MG63 (cell line): Measurements from ENCODE around the gene CEP68. TPM values are rescaled to one million over a fixed set of nuclear protein-coding genes. Genes with fewer than 3 reads are reported as not detected.

Source experiments
- DNase-seq: peaks from one replicate; pipeline ENCODE4 v3.0.0-alpha.2; 2020
- H3K27me3 ChIP-seq: fragments of 250-450 bp; sonication (Bioruptor Pico); 2 replicates; pipeline ENCODE4 v1.5.1; 2020; ENCODE audit warnings: mild to moderate bottlenecking, moderate library complexity
- H3K36me3 ChIP-seq: fragments of 250-450 bp; sonication (Bioruptor Pico); 2 replicates; pipeline ENCODE4 v1.5.1; 2020; ENCODE audit warnings: mild to moderate bottlenecking, moderate library complexity
- H3K4me3 ChIP-seq: fragments of 250-450 bp; sonication (Bioruptor Pico); 2 replicates; pipeline ENCODE4 v1.5.1; 2020; ENCODE audit warnings: mild to moderate bottlenecking, moderate library complexity
- H3K9me3 ChIP-seq: fragments of 250-450 bp; sonication (Bioruptor Pico); 2 replicates; pipeline ENCODE4 v1.5.1; 2020; ENCODE audit warnings: mild to moderate bottlenecking, moderate library complexity
- total RNA-seq: library from RNA; depleted of rRNA; stranded (reverse); fragments of >200 nt; shearing (Covaris generic); gene quantifications from 2 replicates; pipeline ENCODE4 v1.2.3, GENCODE V29; 2014; ENCODE audit warnings: low replicate concordance

Gene CEP68
- total RNA-seq, 1 experiment from 2014 or later: 4.9 TPM

DNA sequence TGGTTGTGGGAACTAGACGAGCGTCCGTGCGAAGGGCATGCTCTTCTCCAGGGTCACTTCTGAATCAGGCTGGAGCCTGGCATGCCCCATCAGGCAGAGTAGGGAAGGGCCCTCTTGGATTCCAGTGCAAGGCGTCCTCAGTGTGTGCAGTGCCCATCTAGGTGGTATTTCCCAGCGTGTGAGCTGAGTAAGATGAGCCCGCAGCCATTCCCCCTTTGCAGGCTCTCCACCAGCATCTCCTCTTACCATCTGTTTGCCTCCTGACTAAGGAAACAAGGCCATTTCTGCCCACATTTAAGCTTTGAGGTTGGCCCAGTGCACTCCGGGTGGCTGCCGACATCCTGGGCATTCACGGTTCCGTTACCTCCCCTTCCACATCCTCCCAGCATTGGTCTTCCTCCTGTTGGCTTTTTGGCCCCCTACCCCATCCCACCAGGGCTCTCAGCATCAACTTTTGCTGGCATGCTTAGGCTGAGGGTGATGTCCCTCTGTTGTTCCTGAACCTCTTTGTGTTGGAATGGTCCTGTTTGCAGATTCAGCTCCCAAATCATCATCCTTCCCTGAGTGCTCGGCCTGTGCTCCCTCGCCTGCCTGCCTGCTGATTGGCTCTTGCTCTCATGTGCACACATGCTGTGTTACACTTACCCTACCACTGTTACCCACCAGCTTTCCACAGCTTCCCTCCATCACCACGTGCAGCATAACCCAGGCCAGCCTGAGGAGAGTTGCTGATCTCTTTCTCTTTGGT is 11.8 kb downstream of the CEP68 start:
- Histone ChIP-seq H3K4me3 (no peak overlapping the region), H3K27me3 (no peaks in the 10 kb centered on the region), H3K36me3 (peaks cover 34% of the 10 kb centered on the region), H3K9me3 (no peaks in the 10 kb centered on the region)
- DNase-seq: no peak

DNA sequence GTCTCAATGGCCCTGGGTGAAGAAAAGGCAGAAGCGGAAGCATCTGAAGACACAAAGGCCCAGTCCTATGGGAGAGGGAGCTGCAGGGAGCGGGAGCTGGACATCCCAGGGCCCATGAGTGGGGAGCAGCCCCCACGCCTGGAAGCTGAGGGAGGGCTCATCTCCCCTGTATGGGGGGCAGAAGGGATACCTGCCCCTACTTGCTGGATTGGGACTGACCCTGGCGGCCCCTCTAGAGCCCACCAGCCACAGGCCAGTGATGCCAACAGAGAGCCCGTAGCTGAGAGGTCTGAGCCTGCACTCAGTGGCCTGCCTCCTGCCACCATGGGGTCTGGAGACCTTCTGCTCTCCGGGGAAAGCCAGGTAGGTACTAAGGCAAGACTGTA is 13.2 kb downstream of the CEP68 start:
- H3K36me3 ChIP-seq: peaks cover 44% of the 10 kb centered on the region
- H3K9me3 ChIP-seq: no peaks in the 10 kb centered on the region
- H3K4me3 ChIP-seq: no peak overlapping the region
- no peak for DNase-seq
- H3K27me3 ChIP-seq: no peaks in the 10 kb centered on the region

DNA sequence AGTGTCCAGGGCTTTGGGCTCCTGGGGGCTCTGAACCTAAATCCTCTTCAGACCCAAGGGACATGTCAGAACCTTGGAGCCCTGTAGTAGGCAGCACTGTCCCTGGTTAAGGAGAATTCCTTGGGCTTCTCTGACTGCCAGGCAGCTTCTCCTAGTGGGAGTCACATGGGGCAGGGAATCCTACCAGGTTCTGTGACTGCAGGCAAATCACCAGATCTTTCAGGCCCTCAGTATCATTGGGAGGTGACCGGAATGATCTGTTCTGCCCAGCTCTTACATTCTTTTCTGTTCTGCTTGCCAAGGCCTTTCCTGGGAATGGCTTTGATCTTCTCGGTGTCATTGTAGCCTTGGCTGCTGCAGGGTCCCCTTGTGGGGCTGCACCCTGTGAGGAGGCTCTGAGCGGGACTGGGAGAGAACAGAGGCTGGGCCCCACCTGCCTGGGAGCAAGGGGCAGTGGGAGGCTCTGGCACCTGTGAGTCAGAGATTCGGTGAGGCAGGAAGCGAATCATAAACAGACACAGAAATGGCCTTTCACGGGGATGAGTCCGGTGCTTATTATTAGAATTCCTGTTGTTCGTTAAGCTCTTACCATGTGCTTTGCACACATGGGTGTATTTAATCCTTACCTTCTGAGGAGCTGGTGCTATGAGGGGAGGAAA is 14.1 kb downstream of the CEP68 start:
- no peak overlapping the region for H3K4me3 ChIP-seq
- H3K9me3 ChIP-seq: no peaks in the 10 kb centered on the region
- peak; percentile 60 for DNase-seq
- H3K36me3 ChIP-seq: peaks cover 47% of the 10 kb centered on the region
- H3K27me3 ChIP-seq: no peaks in the 10 kb centered on the region

DNA sequence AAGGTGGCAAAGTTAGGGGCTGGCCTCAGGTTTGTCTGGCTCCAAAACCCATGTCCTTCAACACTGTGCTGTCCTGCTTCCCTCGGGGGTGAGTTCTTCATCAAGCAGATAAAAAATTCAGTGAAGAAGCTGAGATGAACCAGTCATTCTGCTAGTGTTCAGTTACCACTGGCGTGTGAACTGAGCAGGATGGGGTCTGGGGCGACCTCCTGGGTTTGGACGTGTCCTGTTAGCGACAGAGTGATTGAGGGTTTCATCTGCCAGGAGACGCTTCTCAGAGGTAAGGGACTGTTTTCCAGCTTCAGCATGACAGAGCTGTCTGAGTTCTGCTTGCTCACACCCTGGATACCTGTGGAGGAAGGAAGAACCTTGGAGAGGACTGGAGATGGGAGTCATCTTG is 14.6 kb downstream of the CEP68 start:
- DNase-seq: no peak
- Histone ChIP-seq H3K9me3 (no peaks in the 10 kb centered on the region), H3K27me3 (no peaks in the 10 kb centered on the region), H3K4me3 (no peak overlapping the region), H3K36me3 (peaks cover 47% of the 10 kb centered on the region)

- Histone ChIP-seq H3K36me3 (peaks cover 47% of the 10 kb centered on the region), H3K9me3 (no peaks in the 10 kb centered on the region), H3K27me3 (no peaks in the 10 kb centered on the region), H3K4me3 (no peak overlapping the region)
- no peak for DNase-seq
These were observed 15.4 kb downstream of the CEP68 start for GRCh38 chr2:65071499-65072180.

- H3K4me3 ChIP-seq: no peak overlapping the region
- no peaks in the 10 kb centered on the region for H3K27me3 ChIP-seq
- H3K36me3 ChIP-seq: peaks cover 51% of the 10 kb centered on the region
- no peak for DNase-seq
- no peaks in the 10 kb centered on the region for H3K9me3 ChIP-seq
These were observed 16.2 kb downstream of the CEP68 start for GRCh38 chr2:65072181-65072970.

DNA sequence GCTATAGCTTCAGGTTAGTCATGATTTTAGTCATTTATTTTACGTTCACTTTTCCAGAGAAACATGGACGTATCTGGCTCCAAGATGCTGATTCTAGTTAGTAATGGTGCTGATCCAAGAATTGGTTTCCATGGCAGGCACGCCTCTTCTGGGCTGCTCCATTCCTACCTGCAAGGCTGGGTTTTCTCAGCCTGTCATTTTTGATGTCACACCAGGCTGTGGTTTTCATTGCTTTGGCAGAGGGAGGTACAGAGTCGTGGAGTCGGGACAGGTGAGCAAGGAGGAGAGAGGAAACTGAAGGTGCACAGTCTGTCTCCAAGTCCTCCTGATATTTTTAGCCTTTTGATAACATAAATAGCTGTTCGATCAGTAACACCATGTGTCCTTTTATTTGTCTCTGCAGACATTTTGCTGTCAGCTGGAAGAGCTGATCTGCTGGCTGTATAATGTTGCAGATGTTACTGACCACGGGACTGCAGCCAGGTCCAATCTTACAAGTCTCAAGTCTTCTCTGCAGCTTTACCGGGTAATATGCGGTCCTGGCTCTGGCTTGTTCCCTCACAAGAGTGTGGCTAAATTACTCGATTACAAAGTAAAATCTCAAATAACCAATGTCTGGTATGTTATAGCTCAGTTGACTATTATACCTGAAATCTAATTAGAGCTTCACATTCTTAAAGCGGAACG is 17.8 kb downstream of the CEP68 start:
- Histone ChIP-seq H3K27me3 (no peaks in the 10 kb centered on the region), H3K36me3 (peaks cover 64% of the 10 kb centered on the region), H3K9me3 (no peaks in the 10 kb centered on the region), H3K4me3 (no peak overlapping the region)
- DNase-seq: no peak

GRCh38 chr2:65075176-65075575 is 19.0 kb downstream of the CEP68 start:
- Histone ChIP-seq H3K9me3 (no peaks in the 10 kb centered on the region), H3K36me3 (peaks cover 67% of the 10 kb centered on the region), H3K4me3 (no peak overlapping the region), H3K27me3 (no peaks in the 10 kb centered on the region)
- DNase-seq: no peak

- H3K4me3 ChIP-seq: no peak overlapping the region
- H3K27me3 ChIP-seq: no peaks in the 10 kb centered on the region
- DNase-seq: peak; percentile 20
- H3K36me3 ChIP-seq: peaks cover 62% of the 10 kb centered on the region
- H3K9me3 ChIP-seq: no peaks in the 10 kb centered on the region
These were observed 19.6 kb downstream of the CEP68 start for GRCh38 chr2:65075605-65076344.

GRCh38 chr2:65076345-65076710 is 20.1 kb downstream of the CEP68 start:
- Histone ChIP-seq H3K4me3 (no peak overlapping the region), H3K36me3 (peaks cover 61% of the 10 kb centered on the region), H3K9me3 (no peaks in the 10 kb centered on the region), H3K27me3 (no peaks in the 10 kb centered on the region)
- no peak for DNase-seq

DNA sequence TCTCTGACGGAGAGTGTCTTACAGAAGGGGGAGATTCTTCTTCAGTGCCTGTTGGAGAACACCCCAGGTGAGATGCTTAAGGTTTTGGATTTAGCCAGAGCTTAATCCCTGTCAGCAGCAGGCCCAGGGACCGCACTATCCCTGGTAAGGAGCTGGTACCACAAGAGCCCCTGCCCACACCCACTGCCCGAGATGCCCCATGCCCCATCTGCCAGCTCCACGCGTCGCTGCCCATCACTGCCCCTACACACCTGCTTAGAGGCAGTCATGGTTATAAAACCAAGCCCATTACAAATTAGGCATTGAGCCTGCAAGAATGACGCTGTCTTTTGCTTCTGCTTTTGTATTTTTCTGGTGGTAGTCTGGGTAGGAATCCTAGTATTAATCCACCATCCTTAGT is 21.7 kb downstream of the CEP68 start:
- H3K27me3 ChIP-seq: no peaks in the 10 kb centered on the region
- peaks cover 64% of the 10 kb centered on the region for H3K36me3 ChIP-seq
- no peaks in the 10 kb centered on the region for H3K9me3 ChIP-seq
- no peak for DNase-seq
- H3K4me3 ChIP-seq: no peak overlapping the region

DNA sequence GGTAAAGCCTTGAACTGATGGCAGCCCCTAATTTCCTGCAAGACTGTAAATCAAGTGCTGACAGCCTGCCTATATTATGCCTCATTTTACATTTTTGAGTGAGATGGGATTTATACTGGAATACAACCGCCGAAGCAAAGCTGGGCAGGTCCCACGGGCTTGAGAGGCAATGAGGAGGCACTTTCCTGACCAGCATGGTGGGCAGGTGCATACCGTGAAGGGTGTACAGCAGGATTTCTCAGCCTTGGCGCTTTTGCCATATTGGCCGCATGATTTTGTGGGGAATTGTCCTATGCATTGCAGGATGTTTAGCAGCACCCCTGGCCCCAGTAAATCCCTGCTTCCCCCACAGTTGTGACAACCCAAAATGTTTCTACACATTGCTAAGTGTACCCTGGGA is 22.8 kb downstream of the CEP68 start:
- DNase-seq: no peak
- no peak overlapping the region for H3K4me3 ChIP-seq
- no peaks in the 10 kb centered on the region for H3K9me3 ChIP-seq
- peaks cover 64% of the 10 kb centered on the region for H3K36me3 ChIP-seq
- no peaks in the 10 kb centered on the region for H3K27me3 ChIP-seq

DNA sequence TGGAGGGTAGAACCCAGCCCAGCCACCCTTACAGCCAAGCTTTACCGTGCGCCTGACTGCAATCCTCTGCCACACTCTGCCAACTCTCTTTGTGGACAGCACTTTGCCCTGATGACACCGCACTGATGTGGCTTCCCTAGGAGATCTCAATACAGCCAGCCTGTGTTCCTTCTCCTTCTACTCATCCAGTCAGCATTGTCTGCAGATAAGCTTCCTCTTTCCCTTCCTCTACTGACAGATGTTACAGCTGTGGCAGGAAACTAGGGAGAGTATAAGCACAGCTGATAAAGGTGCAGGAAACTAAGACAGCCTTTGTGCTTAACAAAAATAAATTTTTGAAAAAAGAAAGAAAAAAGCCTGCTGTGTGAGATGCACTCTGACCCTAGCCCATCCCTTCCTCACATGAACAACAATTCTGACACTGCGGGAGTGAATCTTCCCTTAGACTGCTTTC is 25.0 kb downstream of the CEP68 start:
- Histone ChIP-seq H3K9me3 (no peaks in the 10 kb centered on the region), H3K27me3 (no peaks in the 10 kb centered on the region), H3K4me3 (no peak overlapping the region), H3K36me3 (peaks cover 79% of the 10 kb centered on the region)
- peak; percentile 18 for DNase-seq

GRCh38 chr2:65085148-65085547 is 28.9 kb downstream of the CEP68 start:
- Histone ChIP-seq H3K36me3 (peaks cover 82% of the 10 kb centered on the region), H3K9me3 (no peaks in the 10 kb centered on the region)
- no peak for DNase-seq

GRCh38 chr2:65092791-65093190 is 36.6 kb downstream of the CEP68 start:
- no peak for DNase-seq
- Histone ChIP-seq H3K9me3 (no peaks in the 10 kb centered on the region), H3K4me3 (no peak overlapping the region), H3K36me3 (peaks cover 68% of the 10 kb centered on the region), H3K27me3 (no peaks in the 10 kb centered on the region)

More at GRCh38 chr2:65085148-65085547, 28.9 kb downstream of the CEP68 start:
- no peak overlapping the region for H3K4me3 ChIP-seq
- no peaks in the 10 kb centered on the region for H3K27me3 ChIP-seq

- no peak for DNase-seq
- Histone ChIP-seq H3K9me3 (no peaks in the 10 kb centered on the region), H3K27me3 (no peaks in the 10 kb centered on the region), H3K4me3 (no peak overlapping the region), H3K36me3 (peaks cover 68% of the 10 kb centered on the region)
These were observed 37.0 kb downstream of the CEP68 start for GRCh38 chr2:65093211-65093610.
